ENCODE measurements around the gene NHLRC3.

GRCh38 chr13:39040206-39040605 is 1.9 kb downstream of the NHLRC3 start:
- TF ChIP-seq CTCF (IDR thresholded peaks at IDR 0.05) = no peak
- TF ChIP-seq POLR2A (IDR thresholded peaks at IDR 0.05) = no peak
